H1 (cell line): Measurements from ENCODE around the gene SHISAL1. TPM values are rescaled to one million over a fixed set of nuclear protein-coding genes. Genes with fewer than 3 reads are reported as not detected.

Experiments
- CTCF ChIA-PET: fragments of 300-600 bp; sonication (Branson Sonifier 250); formaldehyde crosslinking; loops from one replicate; lab custom pipeline; 2021; ENCODE audit not compliant: partially characterized antibody; lab: Charles Lee
- POLR2A ChIA-PET: fragments of 300-600 bp; sonication (Branson Sonifier 250); formaldehyde crosslinking; loops from one replicate; lab custom pipeline; 2021; ENCODE audit warnings: inconsistent platforms; ENCODE audit not compliant: partially characterized antibody; lab: Charles Lee
- DNase-seq, 2 experiments: peaks; one replicate each; pipeline versions ENCODE4 v3.0.0 to v3.0.0-alpha.2; 2010 to 2022; ENCODE audit warnings: low spot score in 2 of 2, low read depth in 1 of 2, mixed read lengths in 1 of 2
- FAIRE-seq: peaks from 2 replicates; lab custom pipeline; 2011; peaks lifted over from hg19 to GRCh38; lab: Jason Lieb, UNC
- H2AFZ ChIP-seq: 2 replicates; pipeline ENCODE4 v1.8.1; 2012; ENCODE audit warnings: low read length, inconsistent platforms
- H2AK5ac ChIP-seq: 2 replicates; pipeline ENCODE4 v1.6.1; 2013; ENCODE audit warnings: low read depth, low read length
- H2BK120ac ChIP-seq: replicated peaks from 2 replicates; pipeline ENCODE3; 2013; ENCODE audit warnings: low read depth, low read length, inconsistent platforms
- H2BK12ac ChIP-seq: 2 replicates; pipeline ENCODE4 v1.6.1; 2013; ENCODE audit warnings: low read depth, low read length
- H2BK15ac ChIP-seq: 2 replicates; pipeline ENCODE4 v1.6.1; 2013; ENCODE audit warnings: low read length
- H2BK20ac ChIP-seq: 2 replicates; pipeline ENCODE4 v1.6.1; 2013; ENCODE audit warnings: low read length
- H2BK5ac ChIP-seq: 2 replicates; pipeline ENCODE4 v1.6.1; 2013; ENCODE audit warnings: low read depth, low read length
- H3K14ac ChIP-seq: 2 replicates; pipeline ENCODE4 v1.6.1; 2013; ENCODE audit warnings: inconsistent platforms; ENCODE audit not compliant: insufficient read length
- H3K18ac ChIP-seq: 2 replicates; pipeline ENCODE4 v1.6.1; 2013; ENCODE audit warnings: low read length; ENCODE audit errors: extremely low read depth
- H3K23ac ChIP-seq: 2 replicates; pipeline ENCODE4 v1.6.1; 2013; ENCODE audit warnings: inconsistent platforms; ENCODE audit not compliant: insufficient read length
- H3K23me2 ChIP-seq: 2 replicates; pipeline ENCODE4 v1.6.1; 2013; ENCODE audit warnings: low read depth, low read length
- H3K27ac ChIP-seq: 2 replicates; pipeline ENCODE4 v1.6.1; 2011; ENCODE audit warnings: low read depth, low read length, inconsistent platforms
- H3K27me3 ChIP-seq, 4 experiments: replicated peaks in 1 of 4; 1 replicate in 1 of 4; 2 replicates in 3 of 4; pipeline versions ENCODE4 v1.6.1 to v1.8.1; 2011 to 2013; ENCODE audit warnings: low read length in 3 of 4, mild to moderate bottlenecking in 3 of 4, inconsistent platforms in 2 of 4, mixed read lengths in 2 of 4, moderate library complexity in 1 of 4; ENCODE audit not compliant: control insufficient read depth in 3 of 4, insufficient read depth in 3 of 4; ENCODE audit errors: extremely low read depth in 1 of 4
- H3K36me3 ChIP-seq, 4 experiments: 2 replicates each; pipeline versions ENCODE4 v1.6.1 to v1.8.1; 2011 to 2013; ENCODE audit warnings: mild to moderate bottlenecking in 4 of 4, low read length in 3 of 4, moderate library complexity in 2 of 4, control low read depth in 1 of 4, inconsistent platforms in 1 of 4; ENCODE audit not compliant: insufficient read depth in 4 of 4, control insufficient read depth in 2 of 4
- H3K4ac ChIP-seq: replicated peaks from 2 replicates; pipeline ENCODE3; 2013; ENCODE audit warnings: low read length, low read depth, mixed read lengths, inconsistent platforms; ENCODE audit not compliant: insufficient read length
- H3K4me1 ChIP-seq, 4 experiments: replicated peaks in 1 of 4; 1 replicate in 1 of 4; 2 replicates in 3 of 4; pipeline versions ENCODE4 v1.6.1 to v1.8.1; 2011 to 2013; ENCODE audit warnings: low read length in 3 of 4, inconsistent platforms in 2 of 4, mixed read lengths in 1 of 4; ENCODE audit not compliant: insufficient read depth in 4 of 4, control insufficient read depth in 3 of 4
- H3K4me2 ChIP-seq, 2 experiments: 2 replicates each; pipeline versions ENCODE4 v1.6.1 to v1.8.1; 2011 to 2013; ENCODE audit warnings: low read depth in 2 of 2, low read length in 2 of 2, control low read depth in 1 of 2, inconsistent platforms in 1 of 2, mild to moderate bottlenecking in 1 of 2; ENCODE audit not compliant: insufficient read depth in 1 of 2
- H3K4me3 ChIP-seq, 4 experiments: fragments of 200-600, 300-600 bp in 1 of 4; sonication (generic), shearing (Covaris generic), sonication (Bioruptor Twin) in 1 of 4; 2 replicates each; pipeline versions ENCODE4 v1.5.1 to v1.8.1; 2011 to 2016; ENCODE audit warnings: low read length in 4 of 4, low read depth in 3 of 4, control low read depth in 2 of 4, inconsistent platforms in 2 of 4, mild to moderate bottlenecking in 2 of 4, mixed read lengths in 1 of 4, moderate library complexity in 1 of 4; ENCODE audit not compliant: insufficient read depth in 2 of 4; ENCODE audit errors: extremely low read depth in 1 of 4
- H3K56ac ChIP-seq: replicated peaks from 2 replicates; pipeline ENCODE3; 2013; ENCODE audit warnings: low read depth, mild to moderate bottlenecking, mixed read lengths, low read length, inconsistent platforms; ENCODE audit not compliant: insufficient read length
- H3K79me1 ChIP-seq: 2 replicates; pipeline ENCODE4 v1.6.1; 2013; ENCODE audit warnings: low read depth, low read length, control low read depth
- H3K79me2 ChIP-seq, 2 experiments: 2 replicates each; pipeline versions ENCODE4 v1.6.1 to v1.8.1; 2012 to 2013; ENCODE audit warnings: low read length in 2 of 2, mild to moderate bottlenecking in 2 of 2, inconsistent platforms in 1 of 2; ENCODE audit not compliant: insufficient read depth in 2 of 2, control insufficient read depth in 1 of 2
- H3K9ac ChIP-seq, 4 experiments: replicated peaks in 1 of 4; 1 replicate in 1 of 4; 2 replicates in 3 of 4; pipeline versions ENCODE4 v1.6.1 to v1.8.1; 2011 to 2013; ENCODE audit warnings: low read depth in 3 of 4, low read length in 3 of 4, control low read depth in 2 of 4, mild to moderate bottlenecking in 2 of 4, moderate library complexity in 2 of 4, inconsistent platforms in 1 of 4; ENCODE audit errors: extremely low read depth in 1 of 4
- H3K9me3 ChIP-seq, 2 experiments: 2 replicates each; pipeline versions ENCODE4 v1.6.1 to v1.8.1; 2012 to 2013; ENCODE audit warnings: mild to moderate bottlenecking in 2 of 2, moderate library complexity in 2 of 2, control low read depth in 1 of 2, inconsistent platforms in 1 of 2, low read depth in 1 of 2, low read length in 1 of 2, mixed read lengths in 1 of 2; ENCODE audit not compliant: insufficient read depth in 2 of 2
- H4K20me1 ChIP-seq, 2 experiments: replicated peaks in 1 of 2; 2 replicates each; pipeline versions ENCODE3 to v1.8.1; 2011 to 2013; ENCODE audit warnings: inconsistent platforms in 2 of 2, low read length in 2 of 2, mild to moderate bottlenecking in 1 of 2; ENCODE audit not compliant: insufficient read depth in 2 of 2, control insufficient read depth in 1 of 2
- H4K5ac ChIP-seq: 2 replicates; pipeline ENCODE4 v1.6.1; 2013; ENCODE audit warnings: low read length, low read depth, mixed read lengths, inconsistent platforms; ENCODE audit not compliant: insufficient read length
- H4K8ac ChIP-seq: 2 replicates; pipeline ENCODE4 v1.8.0; 2013; ENCODE audit warnings: mild to moderate bottlenecking, moderate library complexity, low read length, inconsistent platforms; ENCODE audit not compliant: insufficient read depth; ENCODE audit errors: extremely low read depth
- H4K91ac ChIP-seq: replicated peaks from 2 replicates; pipeline ENCODE3; 2013; ENCODE audit warnings: low read length, mixed read lengths, inconsistent platforms; ENCODE audit not compliant: insufficient read length
- CEBPB ChIP-seq: IDR thresholded peaks from 2 replicates; pipeline ENCODE4 v1.6.1; 2012; ENCODE audit warnings: low read depth, low read length
- KDM1A ChIP-seq: fragments of 200-600, 300-600 bp; sonication (generic); IDR thresholded peaks from 2 replicates; pipeline ENCODE4 v1.7.1; 2016; ENCODE audit warnings: mild to moderate bottlenecking, low read length, borderline replicate concordance
- TEAD4 ChIP-seq: IDR thresholded peaks from 2 replicates; pipeline ENCODE4 v1.6.1; 2012; ENCODE audit warnings: low read depth, low read length, inconsistent platforms, mixed read lengths
- WGBS, 2 experiments: shearing (Covaris generic) in 1 of 2; methylation state at CpG; one replicate each; pipeline versions ENCODE4 v1.1.6 to v1.1.7; 2013 to 2015; ENCODE audit warnings: low lambda C conversion rate in 2 of 2, mixed read lengths in 2 of 2, inconsistent platforms in 1 of 2, low coverage in 1 of 2, missing lambda C conversion rate in 1 of 2; ENCODE audit not compliant: insufficient replicate concordance in 2 of 2, insufficient coverage in 1 of 2, insufficient read length in 1 of 2; ENCODE audit errors: extremely low coverage in 1 of 2, missing lambda C conversion rate in 1 of 2; 5-methylcytosine and 5-hydroxymethylcytosine counted together
- polyA plus RNA-seq, 7 experiments: library from polyadenylated mRNA; depleted of rRNA in 3 of 7; stranded (reverse) in 5 of 7; unstranded in 2 of 7; fragments of >200 nt in 5 of 7; fragments of 200-250 nt in 2 of 7; gene quantifications; 1 replicate in 5 of 7; 2 replicates in 1 of 7; 4 replicates in 1 of 7; pipeline versions ENCODE4 v1.2.1 to v1.2.3, GENCODE V29; 2011 to 2013; ENCODE audit warnings: missing spikeins in 2 of 7, mixed read lengths in 2 of 7
- total RNA-seq: library from RNA; stranded (reverse); fragmentation: NEBNext Ultra II Directional; extraction: Animal tissue kit (Norgen Biotek cat#: 25700); gene quantifications from 2 replicates; pipeline ENCODE4 v1.2.1, GENCODE V29; 2021
- TF ChIP-seq, protein P1 (sequence below): IDR thresholded peaks from 2 replicates; pipeline ENCODE4 v1.6.1; 2012; ENCODE audit warnings: low read length, inconsistent platforms

SHISAL1 gene
- total and polyA plus RNA-seq, 2 of the 8 experiments (the other 6 are each of a cell fraction or from before 2014, with no cell fraction given): 3.7 to 5.8 TPM

- no peaks in the 10 kb centered on the region for H3K79me2 ChIP-seq
- WGBS, 2 experiments: 63% methylated on average over 16 of the region's 17 CpGs; no CpG with 5 or more reads in 1 of the 2 experiments
- H3K23me2 ChIP-seq: peaks cover 4% of the 10 kb centered on the region; the same call in 1 of the 2 replicates
- POLR2A ChIA-PET: interaction anchor here (1.1 to 1.2 kb wide), 2 partner anchors 10 to 194 kb away, joined by 3 read pairs; no protein-coding TSS in a partner anchor
- DNase-seq (no peak), FAIRE-seq (no peak)
- no peak overlapping the region for H3K4me3 ChIP-seq
- H4K91ac ChIP-seq: peak overlapping the region; percentile 14
- no peak overlapping the region for H3K9ac ChIP-seq
- no peaks in the 10 kb centered on the region for H3K9me3 ChIP-seq
- no peak overlapping the region for H3K18ac ChIP-seq
- no peak overlapping the region for H3K14ac ChIP-seq
- no peak overlapping the region; a peak in 1 of 4 replicates for H3K4me2 ChIP-seq
- no peaks in the 10 kb centered on the region for H3K36me3 ChIP-seq
- H3K79me1 ChIP-seq: no peaks in the 10 kb centered on the region
- H2BK5ac ChIP-seq: no peak overlapping the region; the same call in 1 of the 2 replicates
- TF ChIP-seq, protein P1, sequence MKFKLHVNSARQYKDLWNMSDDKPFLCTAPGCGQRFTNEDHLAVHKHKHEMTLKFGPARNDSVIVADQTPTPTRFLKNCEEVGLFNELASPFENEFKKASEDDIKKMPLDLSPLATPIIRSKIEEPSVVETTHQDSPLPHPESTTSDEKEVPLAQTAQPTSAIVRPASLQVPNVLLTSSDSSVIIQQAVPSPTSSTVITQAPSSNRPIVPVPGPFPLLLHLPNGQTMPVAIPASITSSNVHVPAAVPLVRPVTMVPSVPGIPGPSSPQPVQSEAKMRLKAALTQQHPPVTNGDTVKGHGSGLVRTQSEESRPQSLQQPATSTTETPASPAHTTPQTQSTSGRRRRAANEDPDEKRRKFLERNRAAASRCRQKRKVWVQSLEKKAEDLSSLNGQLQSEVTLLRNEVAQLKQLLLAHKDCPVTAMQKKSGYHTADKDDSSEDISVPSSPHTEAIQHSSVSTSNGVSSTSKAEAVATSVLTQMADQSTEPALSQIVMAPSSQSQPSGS: no peak
- TF ChIP-seq KDM1A: peak; percentile 72; the same call in 1 of the 2 replicates
- peak; percentile 46; the same call in 1 of the 2 replicates for TF ChIP-seq CEBPB
- TF ChIP-seq TEAD4: peak; percentile 38; the same call in 1 of the 2 replicates
- peaks cover 0 to 2% of the 10 kb centered on the region in 2 experiments for H4K20me1 ChIP-seq
- H2BK20ac ChIP-seq: 0 out of 2 replicates have a peak overlapping the region, but pooled peaks have one; percentile 48
- H3K56ac ChIP-seq: no peak overlapping the region
- no peak overlapping the region for H3K23ac ChIP-seq
- no peak overlapping the region for H2BK120ac ChIP-seq
- no peak overlapping the region for H2AK5ac ChIP-seq
- H2BK12ac ChIP-seq: no peak overlapping the region; the same call in 1 of the 2 replicates
- H2AFZ ChIP-seq: no peak overlapping the region
- H3K4ac ChIP-seq: no peak overlapping the region
- no peak overlapping the region for H3K27ac ChIP-seq
- no peak overlapping the region; the same call in 1 of the 2 replicates for H4K8ac ChIP-seq
- H2BK15ac ChIP-seq: no peak overlapping the region; the same call in 1 of the 2 replicates
- CTCF ChIA-PET: interaction anchor here (0.7 to 2.4 kb wide), 11 partner anchors 13 to 348 kb away, joined by 3 to 7 read pairs (median 3); no protein-coding TSS in a partner anchor
- no peaks in the 10 kb centered on the region; a peak in 2 of 7 replicates for H3K27me3 ChIP-seq
- H4K5ac ChIP-seq: no peak overlapping the region
- H3K4me1 ChIP-seq: peaks cover 4 to 26% (median 16%) of the 10 kb centered on the region in 4 experiments; a peak in 6 of 7 replicates
Measured at GRCh38 chr22:44341431-44342346, 28.9 kb upstream of the SHISAL1 start.
